ENCODE data around the gene ZNF440.
"Not testable (repeated sequence)": the region's sequence is repeated elsewhere in the genome, so short reads cannot be mapped to it uniquely, and the experiment has no call there.

ZNF440 gene

GRCh38 chr19:11814029-11814699, at the start of gene ZNF440:
Gene ZNF440 (plus strand): TSS chr19:11814273. CDS start chr19:11814448, 175 bp downstream.
- no peak for DNase-seq

GRCh38 chr19:11766597-11767591, 47.2 kb upstream of the ZNF440 start, which contains the start of gene ZNF441:
Gene ZNF441 (plus strand): TSS chr19:11767000. CDS start chr19:11767194, 194 bp downstream.
- in situ Hi-C loops (cut with HindIII; ENCODE audit: low pct_ligation_motif_present, low pct_unique_long_range_greater_than_20kb, low sequenced_read_pairs) = no loop called here
- DNase-seq = no peak

More at GRCh38 chr19:11814029-11814699, at the start of gene ZNF440:
- in situ Hi-C loops (cut with HindIII; ENCODE audit: low pct_ligation_motif_present, low pct_unique_long_range_greater_than_20kb, low sequenced_read_pairs) = no loop called here

- in situ Hi-C loops (cut with HindIII; ENCODE audit: low pct_ligation_motif_present, low pct_unique_long_range_greater_than_20kb, low sequenced_read_pairs) = no loop called here
- DNase-seq = no peak
Measured at GRCh38 chr19:11767633-11768133, 46.4 kb upstream of the ZNF440 start.

GRCh38 chr19:11769995-11770394, 44.1 kb upstream of the ZNF440 start:
- DNase-seq = no peak
- in situ Hi-C loops (cut with HindIII; ENCODE audit: low pct_ligation_motif_present, low pct_unique_long_range_greater_than_20kb, low sequenced_read_pairs) = no loop called here

- DNase-seq; in situ Hi-C loops (cut with HindIII; ENCODE audit: low pct_ligation_motif_present, low pct_unique_long_range_greater_than_20kb, low sequenced_read_pairs): not testable (repeated sequence)
Measured at GRCh38 chr19:11771520-11771919, 42.6 kb upstream of the ZNF440 start.

GRCh38 chr19:11776669-11777068, 37.4 kb upstream of the ZNF440 start:
- DNase-seq; in situ Hi-C loops (cut with HindIII; ENCODE audit: low pct_ligation_motif_present, low pct_unique_long_range_greater_than_20kb, low sequenced_read_pairs): not testable (repeated sequence)

GRCh38 chr19:11780431-11781020, 33.5 kb upstream of the ZNF440 start:
- in situ Hi-C loops (cut with HindIII; ENCODE audit: low pct_ligation_motif_present, low pct_unique_long_range_greater_than_20kb, low sequenced_read_pairs) = no loop called here
- DNase-seq = no peak

GRCh38 chr19:11781295-11782057, 32.6 kb upstream of the ZNF440 start:
- in situ Hi-C loops (cut with HindIII; ENCODE audit: low pct_ligation_motif_present, low pct_unique_long_range_greater_than_20kb, low sequenced_read_pairs) = no loop called here
- no peak for DNase-seq

- no peak for DNase-seq
- in situ Hi-C loops (cut with HindIII; ENCODE audit: low pct_ligation_motif_present, low pct_unique_long_range_greater_than_20kb, low sequenced_read_pairs) = no loop called here
Measured at GRCh38 chr19:11783767-11784166, 30.3 kb upstream of the ZNF440 start.

GRCh38 chr19:11784356-11784755, 29.7 kb upstream of the ZNF440 start:
- no peak for DNase-seq
- in situ Hi-C loops (cut with HindIII; ENCODE audit: low pct_ligation_motif_present, low pct_unique_long_range_greater_than_20kb, low sequenced_read_pairs) = no loop called here

GRCh38 chr19:11787536-11787935, 26.5 kb upstream of the ZNF440 start:
- no peak for DNase-seq
- in situ Hi-C loops (cut with HindIII; ENCODE audit: low pct_ligation_motif_present, low pct_unique_long_range_greater_than_20kb, low sequenced_read_pairs) = no loop called here

- in situ Hi-C loops (cut with HindIII; ENCODE audit: low pct_ligation_motif_present, low pct_unique_long_range_greater_than_20kb, low sequenced_read_pairs) = no loop called here
- DNase-seq = no peak
Measured at GRCh38 chr19:11792942-11793341, 21.1 kb upstream of the ZNF440 start.

GRCh38 chr19:11797491-11797890, 16.6 kb upstream of the ZNF440 start:
- DNase-seq = peak; percentile 17
- in situ Hi-C loops (cut with HindIII; ENCODE audit: low pct_ligation_motif_present, low pct_unique_long_range_greater_than_20kb, low sequenced_read_pairs) = no loop called here

- in situ Hi-C loops (cut with HindIII; ENCODE audit: low pct_ligation_motif_present, low pct_unique_long_range_greater_than_20kb, low sequenced_read_pairs) = no loop called here
- DNase-seq = no peak
Measured at GRCh38 chr19:11798391-11799330, 15.4 kb upstream of the ZNF440 start, which contains the start of gene ZNF491. Gene ZNF491 (plus strand): TSS chr19:11798523. CDS start chr19:11805954, 7,431 bp downstream.

GRCh38 chr19:11806354-11807098, 7.5 kb upstream of the ZNF440 start:
- in situ Hi-C loops (cut with HindIII; ENCODE audit: low pct_ligation_motif_present, low pct_unique_long_range_greater_than_20kb, low sequenced_read_pairs) = no loop called here
- DNase-seq = no peak

- in situ Hi-C loops (cut with HindIII; ENCODE audit: low pct_ligation_motif_present, low pct_unique_long_range_greater_than_20kb, low sequenced_read_pairs) = no loop called here
- no peak for DNase-seq
Measured at GRCh38 chr19:11807099-11807380, 7.0 kb upstream of the ZNF440 start.

GRCh38 chr19:11813703-11814028, 407 bp upstream of the ZNF440 start:
- DNase-seq = no peak
- in situ Hi-C loops (cut with HindIII; ENCODE audit: low pct_ligation_motif_present, low pct_unique_long_range_greater_than_20kb, low sequenced_read_pairs) = no loop called here
